Endodermal cell (in vitro differentiated cells): ENCODE results near the gene PCA3. TPM values are rescaled to one million over a fixed set of nuclear protein-coding genes. Genes with fewer than 3 reads are reported as not detected.

Experiments used
- DNase-seq: peaks from one replicate; pipeline ENCODE4 v3.0.0-alpha.2; 2017
- H3K27ac ChIP-seq: 2 replicates; pipeline ENCODE4 v1.5.1; 2013; ENCODE audit warnings: mild to moderate bottlenecking, low read depth, low read length, moderate library complexity
- H3K27me3 ChIP-seq: 2 replicates; pipeline ENCODE4 v1.6.1; 2013; ENCODE audit warnings: mild to moderate bottlenecking, low read length, moderate library complexity; ENCODE audit not compliant: insufficient read depth, control insufficient read depth, poor library complexity, severe bottlenecking
- H3K36me3 ChIP-seq: 2 replicates; pipeline ENCODE4 v1.7.0; 2013; ENCODE audit warnings: mild to moderate bottlenecking, low read length, moderate library complexity; ENCODE audit not compliant: control insufficient read depth, insufficient read depth
- H3K4me1 ChIP-seq: one replicate; pipeline ENCODE4 v1.7.0; 2013; ENCODE audit warnings: low read length; ENCODE audit not compliant: control insufficient read depth, insufficient read depth
- H3K4me3 ChIP-seq: 2 replicates; pipeline ENCODE4 v1.5.1; 2013; ENCODE audit warnings: mild to moderate bottlenecking, low read length, moderate library complexity
- H3K9ac ChIP-seq: 2 replicates; pipeline ENCODE4 v1.6.1; 2013; ENCODE audit warnings: mild to moderate bottlenecking, low read length, moderate library complexity; ENCODE audit not compliant: poor library complexity, severe bottlenecking; ENCODE audit errors: extremely low read depth
- H3K9me3 ChIP-seq: 2 replicates; pipeline ENCODE4 v1.6.1; 2013; ENCODE audit warnings: mild to moderate bottlenecking, low read length, moderate library complexity; ENCODE audit not compliant: control insufficient read depth
- H3K27ac Mint-ChIP-seq: 2 replicates; pipeline ENCODE4 v1.8.0; 2020; ENCODE audit warnings: mixed read lengths
- H3K27me3 Mint-ChIP-seq: 2 replicates; pipeline ENCODE4 v1.8.0; 2021; ENCODE audit warnings: mild to moderate bottlenecking, mixed read lengths; ENCODE audit not compliant: insufficient read depth
- H3K36me3 Mint-ChIP-seq: 2 replicates; pipeline ENCODE4 v1.8.0; 2020; ENCODE audit warnings: low read depth, mixed read lengths
- H3K4me1 Mint-ChIP-seq: 2 replicates; pipeline ENCODE4 v1.8.0; 2020; ENCODE audit warnings: mixed read lengths
- H3K4me3 Mint-ChIP-seq: 2 replicates; pipeline ENCODE4 v1.8.0; 2020; ENCODE audit warnings: mild to moderate bottlenecking, moderate library complexity, mixed read lengths
- H3K9me3 Mint-ChIP-seq: 2 replicates; pipeline ENCODE4 v1.8.0; 2020; ENCODE audit warnings: mild to moderate bottlenecking, mixed read lengths
- WGBS, 2 experiments: methylation state at CpG; one replicate each; pipeline versions ENCODE4 v1.1.5 to v1.1.7; 2013; ENCODE audit warnings: missing lambda C conversion rate in 2 of 2, mixed read lengths in 1 of 2; ENCODE audit not compliant: insufficient coverage in 1 of 2, insufficient read length in 1 of 2; 5-methylcytosine and 5-hydroxymethylcytosine counted together
- total RNA-seq, 2 donors: library from RNA; stranded (reverse); fragmentation: NEBNext Ultra II Directional in 1 of 2; extraction: Animal tissue kit (Norgen Biotek cat#: 25700) in 1 of 2; gene quantifications; 2 replicates in 1 of 2; 3 replicates in 1 of 2; pipeline ENCODE4 v1.2.1, GENCODE V29; 2021
- TF ChIP-seq, protein P1 (sequence below): fragments of 200-600 bp; sonication (generic); conservative IDR thresholded peaks from 2 replicates; pipeline ENCODE4 v1.5.0; 2021; ENCODE audit warnings: antibody characterized with exemption, mild to moderate bottlenecking

The PCA3 gene
- total RNA-seq, 2 donors from 2014 or later = not detected

DNA sequence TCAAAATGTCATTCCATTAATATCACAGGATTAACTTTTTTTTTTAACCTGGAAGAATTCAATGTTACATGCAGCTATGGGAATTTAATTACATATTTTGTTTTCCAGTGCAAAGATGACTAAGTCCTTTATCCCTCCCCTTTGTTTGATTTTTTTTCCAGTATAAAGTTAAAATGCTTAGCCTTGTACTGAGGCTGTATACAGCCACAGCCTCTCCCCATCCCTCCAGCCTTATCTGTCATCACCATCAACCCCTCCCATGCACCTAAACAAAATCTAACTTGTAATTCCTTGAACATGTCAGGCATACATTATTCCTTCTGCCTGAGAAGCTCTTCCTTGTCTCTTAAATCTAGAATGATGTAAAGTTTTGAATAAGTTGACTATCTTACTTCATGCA lies 20.6 kb downstream of the PCA3 start:
- Mint-ChIP-seq H3K4me3 (no peak overlapping the region), H3K36me3 (no peaks in the 10 kb centered on the region), H3K9me3 (no peaks in the 10 kb centered on the region), H3K27ac (no peak overlapping the region), H3K27me3 (no peaks in the 10 kb centered on the region), H3K4me1 (no peaks in the 10 kb centered on the region)
- H3K36me3 ChIP-seq = no peaks in the 10 kb centered on the region
- H3K9me3 ChIP-seq = no peaks in the 10 kb centered on the region
- no peak overlapping the region for H3K4me3 ChIP-seq
- no peaks in the 10 kb centered on the region for H3K4me1 ChIP-seq
- DNase-seq = no peak
- no peak overlapping the region for H3K9ac ChIP-seq
- no peak overlapping the region for H3K27ac ChIP-seq
- no peaks in the 10 kb centered on the region for H3K27me3 ChIP-seq
- TF ChIP-seq, protein P1, sequence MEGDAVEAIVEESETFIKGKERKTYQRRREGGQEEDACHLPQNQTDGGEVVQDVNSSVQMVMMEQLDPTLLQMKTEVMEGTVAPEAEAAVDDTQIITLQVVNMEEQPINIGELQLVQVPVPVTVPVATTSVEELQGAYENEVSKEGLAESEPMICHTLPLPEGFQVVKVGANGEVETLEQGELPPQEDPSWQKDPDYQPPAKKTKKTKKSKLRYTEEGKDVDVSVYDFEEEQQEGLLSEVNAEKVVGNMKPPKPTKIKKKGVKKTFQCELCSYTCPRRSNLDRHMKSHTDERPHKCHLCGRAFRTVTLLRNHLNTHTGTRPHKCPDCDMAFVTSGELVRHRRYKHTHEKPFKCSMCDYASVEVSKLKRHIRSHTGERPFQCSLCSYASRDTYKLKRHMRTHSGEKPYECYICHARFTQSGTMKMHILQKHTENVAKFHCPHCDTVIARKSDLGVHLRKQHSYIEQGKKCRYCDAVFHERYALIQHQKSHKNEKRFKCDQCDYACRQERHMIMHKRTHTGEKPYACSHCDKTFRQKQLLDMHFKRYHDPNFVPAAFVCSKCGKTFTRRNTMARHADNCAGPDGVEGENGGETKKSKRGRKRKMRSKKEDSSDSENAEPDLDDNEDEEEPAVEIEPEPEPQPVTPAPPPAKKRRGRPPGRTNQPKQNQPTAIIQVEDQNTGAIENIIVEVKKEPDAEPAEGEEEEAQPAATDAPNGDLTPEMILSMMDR = no peak

DNA sequence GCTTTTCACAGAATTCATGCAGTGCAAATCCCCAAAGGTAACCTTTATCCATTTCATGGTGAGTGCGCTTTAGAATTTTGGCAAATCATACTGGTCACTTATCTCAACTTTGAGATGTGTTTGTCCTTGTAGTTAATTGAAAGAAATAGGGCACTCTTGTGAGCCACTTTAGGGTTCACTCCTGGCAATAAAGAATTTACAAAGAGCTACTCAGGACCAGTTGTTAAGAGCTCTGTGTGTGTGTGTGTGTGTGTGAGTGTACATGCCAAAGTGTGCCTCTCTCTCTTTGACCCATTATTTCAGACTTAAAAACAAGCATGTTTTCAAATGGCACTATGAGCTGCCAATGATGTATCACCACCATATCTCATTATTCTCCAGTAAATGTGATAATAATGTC lies 21.3 kb downstream of the PCA3 start:
- Histone ChIP-seq H3K27me3 (no peaks in the 10 kb centered on the region), H3K9ac (no peak overlapping the region), H3K9me3 (no peaks in the 10 kb centered on the region), H3K4me3 (no peak overlapping the region), H3K36me3 (no peaks in the 10 kb centered on the region), H3K4me1 (no peaks in the 10 kb centered on the region), H3K27ac (no peak overlapping the region)
- TF ChIP-seq, protein P1 = no peak
- Mint-ChIP-seq H3K36me3 (no peaks in the 10 kb centered on the region), H3K27ac (no peak overlapping the region), H3K9me3 (no peaks in the 10 kb centered on the region), H3K4me1 (no peaks in the 10 kb centered on the region), H3K27me3 (no peaks in the 10 kb centered on the region), H3K4me3 (no peak overlapping the region)
- no peak for DNase-seq
- WGBS, 2 experiments = 96% methylated on average over 1 of the region's 1 CpG; no CpG with 5 or more reads in 1 of the 2 experiments

DNA sequence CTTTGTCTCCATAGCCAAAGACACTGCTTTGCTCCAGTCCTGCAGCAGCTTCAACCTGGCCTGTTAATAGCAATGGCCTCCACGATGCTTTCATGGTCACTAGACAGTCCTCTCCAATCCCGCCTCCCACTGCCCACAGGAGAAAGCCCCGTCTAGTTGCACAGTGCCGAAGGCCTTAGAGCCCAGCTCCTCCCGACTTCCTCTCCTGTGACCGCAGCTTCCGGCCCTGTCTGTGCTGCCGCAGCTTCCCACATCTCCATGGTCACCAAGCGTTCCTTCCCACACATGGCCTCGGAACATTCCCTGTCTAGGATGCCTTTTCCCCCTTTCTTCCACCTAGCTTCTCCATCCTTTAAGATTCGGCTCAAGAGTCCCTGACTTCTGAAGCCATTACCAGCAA lies 23.4 kb downstream of the PCA3 start:
- WGBS, 2 experiments = 88 to 93% methylated on average over 8 to 11 of the region's 11 CpGs
- Histone ChIP-seq H3K36me3 (no peaks in the 10 kb centered on the region), H3K9ac (no peak overlapping the region), H3K27me3 (no peaks in the 10 kb centered on the region), H3K27ac (no peak overlapping the region), H3K9me3 (no peaks in the 10 kb centered on the region), H3K4me3 (no peak overlapping the region), H3K4me1 (no peaks in the 10 kb centered on the region)
- DNase-seq = no peak
- H3K27me3 Mint-ChIP-seq = no peaks in the 10 kb centered on the region
- TF ChIP-seq, protein P1 = no peak
- H3K27ac Mint-ChIP-seq = no peak overlapping the region
- no peaks in the 10 kb centered on the region for H3K36me3 Mint-ChIP-seq
- no peak overlapping the region for H3K4me3 Mint-ChIP-seq
- no peaks in the 10 kb centered on the region for H3K4me1 Mint-ChIP-seq
- no peaks in the 10 kb centered on the region for H3K9me3 Mint-ChIP-seq
